Activated CD8-positive, alpha-beta memory T cell treated with anti-CD3 and anti-CD28 coated beads for 48 hours (primary cell): ENCODE results near the gene GJB5.

Experiments
- DNase-seq, 3 experiments: peaks; one replicate each; pipeline ENCODE4 v3.0.0-alpha.2; 2020; ENCODE audit warnings: low read depth in 2 of 3, low spot score in 2 of 3

The GJB5 gene

GRCh38 chr1:34794001-34794789 is 39.3 kb downstream of the GJB5 start:
- no peak for DNase-seq

- DNase-seq, result no peak
Measured at GRCh38 chr1:34794790-34795180, 39.9 kb downstream of the GJB5 start.

- no peak for DNase-seq
Measured at GRCh38 chr1:34795916-34796315, 41.1 kb downstream of the GJB5 start.

- DNase-seq, result no peak
Measured at GRCh38 chr1:34796990-34797389, 42.1 kb downstream of the GJB5 start.

GRCh38 chr1:34800214-34800613 is 45.4 kb downstream of the GJB5 start:
- no peak for DNase-seq

GRCh38 chr1:34803770-34804169 is 48.9 kb downstream of the GJB5 start:
- no peak for DNase-seq

- DNase-seq, result no peak
Measured at GRCh38 chr1:34806396-34806795, 51.5 kb downstream of the GJB5 start.
